Esophagus mucosa (tissue), 1 donor: ENCODE data around the gene ATP2A1. TPM values are rescaled to one million over a fixed set of nuclear protein-coding genes. Genes with fewer than 3 reads are reported as not detected.
"Not testable (repeated sequence)": the region's sequence is repeated elsewhere in the genome, so short reads cannot be mapped to it uniquely, and the experiment has no call there.

Experiments
- ATAC-seq: fragments of 200-7000 bp; cut with Tn5 transposase; one replicate; pipeline ENCODE4 v1.9.1; 2020
- total RNA-seq: library from RNA; stranded (reverse); gene quantifications from one replicate; pipeline ENCODE4 v1.2.4, GENCODE V29; 2023
- donor health status: DM: yes; HTN: yes; CAD: no.

ATP2A1 gene
- total RNA-seq, 1 donor from 2014 or later: 0.48 TPM

DNA sequence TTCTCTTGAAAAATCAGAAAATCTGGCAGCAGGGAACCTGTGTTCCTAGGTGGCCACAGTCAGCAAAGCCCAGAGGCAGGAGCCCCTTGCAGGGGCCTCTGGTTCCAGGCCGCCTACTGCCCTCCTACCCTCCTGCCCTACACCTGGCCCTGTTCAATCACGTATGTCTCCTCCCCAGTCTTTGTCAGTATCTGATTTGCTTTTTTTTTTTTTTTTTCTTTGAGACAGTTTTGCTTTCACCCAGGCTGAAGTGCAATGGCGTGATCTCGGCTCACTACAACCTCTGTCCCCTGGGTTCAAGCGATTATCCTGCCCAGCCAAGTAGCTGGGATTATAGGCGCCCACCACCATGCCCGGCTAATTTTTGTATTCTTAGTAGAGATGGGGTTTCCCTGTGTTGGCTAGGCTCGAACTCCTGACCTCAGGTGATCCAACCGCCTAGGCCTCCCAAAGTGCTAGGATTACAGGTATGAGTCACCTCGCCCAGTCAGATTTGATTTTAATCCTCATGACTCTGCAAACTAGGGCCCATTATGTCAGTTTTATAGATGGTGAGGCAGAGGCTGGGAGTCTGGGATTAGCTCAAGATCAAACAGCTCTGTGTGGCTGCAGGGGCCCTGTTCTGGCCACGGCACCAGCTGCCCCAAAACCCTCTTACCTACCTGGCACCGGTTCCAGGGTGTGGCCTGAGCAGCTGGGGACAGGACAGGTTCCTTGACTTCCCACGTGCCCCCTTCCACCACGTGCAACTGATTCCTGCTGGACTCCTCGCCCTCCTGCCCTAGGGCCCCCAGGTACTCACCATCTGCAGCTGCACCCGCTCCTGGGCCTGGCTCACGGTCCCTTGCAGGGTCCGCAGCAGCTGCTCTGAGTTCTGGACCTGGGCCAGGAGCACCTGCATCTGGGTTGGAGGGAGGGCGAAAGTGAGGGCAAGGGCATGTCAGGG, 32.1 kb downstream of the ATP2A1 start:
- ATAC-seq: peak; percentile 89

DNA sequence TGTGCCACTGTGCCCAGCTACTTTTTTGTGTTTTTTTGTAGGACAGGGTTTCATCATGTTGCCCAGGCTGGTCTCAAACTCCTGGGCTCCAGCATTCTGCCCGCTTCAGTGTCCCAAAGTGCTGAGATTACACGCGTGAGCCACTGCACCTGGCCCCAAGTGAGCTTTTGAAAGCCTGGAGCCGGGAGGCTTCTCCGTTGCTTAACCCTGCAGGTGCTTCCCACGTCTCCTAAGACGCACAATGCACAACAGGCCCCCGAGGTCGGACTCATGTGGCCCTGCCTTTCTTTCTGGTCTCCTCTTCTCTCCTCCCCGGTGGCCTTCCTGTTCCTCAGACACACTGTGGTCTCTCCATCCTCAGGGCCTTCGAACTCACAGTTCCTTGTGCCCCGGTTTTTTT, 34.3 kb downstream of the ATP2A1 start:
- ATAC-seq: no peak

DNA sequence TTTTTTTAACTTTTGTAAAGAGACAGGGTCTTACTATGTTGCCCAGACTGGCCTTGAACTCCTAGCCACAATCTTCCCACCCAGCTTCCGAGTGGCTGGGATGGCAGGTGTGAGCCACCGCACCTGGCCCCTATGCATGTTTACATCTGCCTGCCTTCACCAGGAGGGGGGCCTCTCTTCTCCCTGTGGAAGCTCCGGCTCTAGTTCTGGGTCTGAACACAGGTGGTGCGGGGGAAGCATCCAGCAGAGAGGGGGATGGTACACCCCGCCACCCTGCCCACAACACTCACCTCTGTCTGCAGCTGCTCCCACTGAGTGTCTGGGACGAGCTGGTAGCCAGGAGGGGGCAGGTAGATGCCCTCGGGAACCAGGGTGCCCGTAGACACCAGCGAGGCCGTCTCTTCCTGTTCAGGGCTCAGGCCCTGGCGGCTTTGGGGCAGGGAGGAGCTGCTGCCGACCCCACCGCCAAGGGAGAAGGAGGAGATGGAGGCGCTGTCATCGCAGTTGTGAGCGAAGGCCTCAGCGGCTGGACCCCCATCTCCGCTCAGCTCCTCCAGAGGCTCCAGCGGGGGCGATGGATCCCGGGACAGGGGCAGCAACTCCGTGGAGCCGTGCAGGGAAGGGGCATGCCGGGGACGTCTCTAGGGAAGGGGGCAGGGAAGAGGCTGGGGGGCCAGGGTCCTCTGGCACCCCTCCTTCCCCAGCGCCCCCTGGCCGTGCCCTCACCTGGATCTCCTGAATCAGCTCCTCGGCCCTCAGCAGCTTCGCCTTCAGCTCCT, 35.8 kb downstream of the ATP2A1 start:
- no peak for ATAC-seq

DNA sequence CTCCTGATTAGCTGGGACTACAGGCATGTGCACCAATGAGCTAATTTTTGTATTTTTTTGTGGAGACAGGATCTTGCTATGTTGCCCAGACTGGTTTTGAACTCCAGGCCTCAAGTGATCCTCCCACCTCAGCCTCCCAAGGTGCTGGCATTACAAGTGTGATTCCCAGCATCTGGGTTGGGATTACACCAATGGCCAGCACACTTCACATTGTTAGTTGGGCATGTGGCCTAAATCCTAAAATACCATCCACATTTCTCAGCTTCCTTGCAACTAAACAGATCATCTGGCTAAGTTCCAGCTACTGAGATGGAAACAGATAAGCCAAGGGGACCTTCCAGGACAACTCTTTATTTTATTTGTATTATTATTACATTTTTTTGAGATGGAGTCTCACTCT, 36.9 kb downstream of the ATP2A1 start:
- no peak for ATAC-seq

DNA sequence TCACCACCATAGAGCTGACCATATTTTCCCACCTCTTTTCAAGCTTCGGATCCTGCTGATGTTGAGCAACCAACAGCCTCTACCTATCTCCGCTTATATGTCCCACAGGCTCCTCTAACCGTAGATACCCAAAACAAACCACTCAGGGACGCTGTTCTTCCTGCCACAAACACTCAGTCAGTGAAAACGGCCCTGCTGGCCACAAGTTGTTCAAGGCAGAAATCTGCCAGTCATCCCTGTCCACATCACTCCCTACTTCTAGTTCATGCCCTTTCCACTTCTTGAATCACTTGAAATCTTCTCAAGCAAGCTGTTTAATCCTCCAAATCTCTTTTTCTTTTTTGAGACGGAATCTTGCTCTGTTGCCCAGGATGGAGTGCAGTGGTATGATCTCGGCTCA, 38.8 kb downstream of the ATP2A1 start:
- ATAC-seq: no peak

DNA sequence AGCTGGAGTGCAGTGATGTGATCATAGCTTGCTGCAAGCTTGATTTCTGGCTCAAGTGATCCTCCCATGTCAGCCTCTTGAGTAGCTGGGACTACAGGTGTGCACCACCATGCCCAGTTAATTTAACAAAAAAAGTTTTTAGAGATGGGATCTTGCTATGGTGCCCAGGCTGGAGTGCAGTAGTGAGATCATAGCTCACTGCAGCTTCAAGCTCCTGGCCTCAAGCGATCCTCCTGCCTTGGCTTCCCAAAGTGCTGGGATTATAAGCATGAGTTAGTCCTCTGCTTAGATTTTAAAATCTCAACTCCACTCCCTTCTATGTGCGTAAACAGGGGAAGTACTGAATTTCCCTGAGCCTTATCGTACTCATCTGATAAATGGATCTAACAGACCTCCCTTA, 40.4 kb downstream of the ATP2A1 start:
- ATAC-seq: no peak

DNA sequence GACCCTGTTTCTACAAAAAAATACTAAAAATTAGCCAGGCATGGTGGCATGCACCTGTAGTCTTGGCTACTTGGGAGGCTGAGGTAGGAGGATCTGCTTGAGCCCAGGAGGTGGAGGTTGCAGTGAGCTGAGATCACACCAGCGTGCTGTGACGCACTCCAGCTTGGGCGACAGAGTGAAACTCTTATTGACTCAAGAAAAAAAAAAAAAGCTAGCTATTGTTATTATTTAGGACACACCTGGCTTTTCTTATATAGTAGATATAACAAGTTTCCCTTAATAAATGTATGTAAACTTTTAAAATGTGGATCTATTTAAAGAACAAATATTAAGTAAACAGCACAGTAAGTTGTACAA, 44.9 kb downstream of the ATP2A1 start:
- no peak for ATAC-seq

DNA sequence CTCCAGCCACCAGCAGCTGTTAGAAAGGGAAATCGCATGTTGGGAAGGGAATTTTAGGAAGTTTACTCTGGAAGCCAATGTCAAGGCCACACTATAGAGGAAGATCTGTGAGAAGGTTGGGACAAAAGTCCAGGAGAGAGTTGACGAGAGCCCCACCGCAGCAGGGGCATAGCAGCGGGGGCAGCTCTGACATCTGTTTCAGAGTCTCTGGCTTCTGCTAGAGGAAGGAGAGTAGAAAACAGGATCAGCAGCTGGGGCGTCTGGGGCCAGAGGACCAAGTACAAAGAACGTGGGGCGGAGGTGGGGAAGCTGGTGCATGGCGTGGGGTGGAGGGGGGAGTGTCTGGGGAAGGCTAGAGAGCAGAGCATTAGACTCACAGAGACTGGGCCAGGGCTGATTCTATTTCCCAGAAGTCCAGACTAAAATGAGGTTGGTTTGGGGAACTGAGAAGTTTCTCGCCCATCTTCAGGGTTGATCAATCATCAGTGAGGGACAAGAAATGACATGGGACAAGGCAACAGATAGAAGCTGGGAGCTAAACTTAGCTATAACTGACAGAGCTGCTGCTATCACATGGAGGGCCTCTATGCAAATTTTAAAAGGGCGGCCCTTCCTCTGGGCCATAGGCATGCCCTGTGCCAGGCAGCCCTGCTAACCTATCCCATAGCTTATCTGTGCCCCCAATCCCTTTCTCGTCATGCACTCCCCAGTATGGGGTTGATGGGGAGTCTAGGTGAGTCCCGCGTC, 45.5 kb downstream of the ATP2A1 start:
- ATAC-seq: peak; percentile 31

DNA sequence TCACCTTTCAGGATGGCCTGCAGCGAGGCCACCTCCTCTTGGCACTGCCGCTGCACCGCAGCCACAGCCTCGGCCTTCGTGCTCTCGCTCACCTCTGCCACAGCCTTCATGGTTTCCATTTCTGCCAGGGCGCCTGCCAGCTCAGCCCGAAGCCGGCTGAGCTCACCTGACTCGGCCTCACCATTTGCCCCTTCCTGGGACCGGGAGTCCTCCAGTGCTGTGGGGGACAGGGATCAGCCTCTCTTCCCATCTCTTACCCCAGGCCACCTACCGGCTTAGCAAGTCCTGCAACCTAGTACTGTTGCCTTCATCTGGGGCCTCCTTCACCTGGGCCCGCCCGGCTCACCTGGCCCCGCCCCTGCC, 46.1 kb downstream of the ATP2A1 start:
- no peak for ATAC-seq

DNA sequence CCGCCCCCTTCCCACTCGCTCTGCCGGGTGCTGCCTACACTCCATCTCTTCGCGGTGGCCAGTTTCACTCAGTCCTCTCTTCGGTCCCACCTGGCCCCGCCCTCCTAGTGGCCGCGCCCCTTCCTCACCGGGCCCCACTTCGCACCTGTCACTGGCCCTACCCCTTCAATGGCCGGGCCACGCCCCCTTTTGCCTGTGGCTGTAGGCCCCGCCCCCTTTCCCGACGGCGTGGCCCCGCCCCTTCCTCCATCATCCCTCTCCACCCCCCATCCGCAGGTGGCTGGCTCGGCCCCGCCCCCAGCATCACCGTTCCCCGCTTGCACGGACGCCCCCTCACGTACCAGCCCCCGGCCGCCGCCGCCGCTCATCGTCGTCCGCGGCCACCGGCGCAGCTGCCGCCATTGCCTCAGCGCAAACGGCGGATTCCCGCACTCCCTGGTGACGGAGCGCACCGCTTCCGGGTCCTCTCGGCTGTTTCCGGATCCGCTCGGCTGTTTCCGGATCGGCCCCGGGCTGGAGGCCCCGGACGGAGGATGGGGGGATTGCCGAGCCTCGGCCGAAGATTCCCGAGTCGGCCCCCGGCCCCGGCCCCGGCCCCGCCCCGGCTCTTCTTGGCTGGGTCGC, 46.6 kb downstream of the ATP2A1 start, which contains the start of gene RABEP2:
Gene RABEP2, minus strand, starts transcription at position 477 of the 624 bp plus-strand sequence. Its CDS starts 75 bp downstream, at position 402.
- peak; percentile 97 for ATAC-seq

DNA sequence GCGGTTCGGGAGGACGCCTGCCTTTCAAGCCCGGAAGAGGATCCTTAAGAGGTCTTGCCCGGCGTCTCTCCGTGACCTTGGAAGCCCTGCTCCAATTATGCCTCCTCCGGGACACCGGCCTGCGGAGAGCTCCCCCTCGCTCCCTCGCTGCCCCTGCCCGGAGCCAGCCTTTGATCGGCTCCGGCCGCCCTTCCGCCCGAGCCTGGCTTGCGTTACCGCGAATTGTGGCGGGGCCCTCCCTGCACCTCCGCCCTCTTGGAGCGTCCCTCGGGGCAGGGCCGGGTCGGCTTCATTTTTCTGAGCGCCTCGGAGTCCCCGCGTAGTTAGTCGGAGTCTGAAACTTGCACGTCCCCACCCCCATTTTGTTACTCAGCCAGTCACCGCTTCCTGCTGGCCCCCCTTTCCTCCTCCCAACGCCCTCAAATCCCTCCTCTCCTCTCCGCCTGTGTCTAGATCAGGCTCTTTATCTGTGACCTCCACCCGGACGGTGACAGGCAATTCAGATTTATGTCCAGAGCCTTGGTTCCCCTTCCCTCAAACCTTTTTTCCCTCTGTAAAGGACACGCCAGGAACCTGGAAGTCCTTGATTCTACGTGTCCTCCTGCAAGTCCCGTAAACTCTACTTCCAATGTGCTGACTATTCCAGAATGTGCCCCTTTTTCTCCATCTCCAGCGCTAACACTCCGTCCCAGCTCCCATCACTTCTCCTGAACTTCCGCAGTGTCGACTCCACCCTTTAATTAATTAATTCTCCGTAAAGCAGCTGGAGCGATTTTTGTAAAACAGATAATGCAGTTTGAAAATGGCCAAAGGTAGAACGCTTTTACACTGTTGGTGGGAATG, 47.3 kb downstream of the ATP2A1 start:
- peak; percentile 38 for ATAC-seq

DNA sequence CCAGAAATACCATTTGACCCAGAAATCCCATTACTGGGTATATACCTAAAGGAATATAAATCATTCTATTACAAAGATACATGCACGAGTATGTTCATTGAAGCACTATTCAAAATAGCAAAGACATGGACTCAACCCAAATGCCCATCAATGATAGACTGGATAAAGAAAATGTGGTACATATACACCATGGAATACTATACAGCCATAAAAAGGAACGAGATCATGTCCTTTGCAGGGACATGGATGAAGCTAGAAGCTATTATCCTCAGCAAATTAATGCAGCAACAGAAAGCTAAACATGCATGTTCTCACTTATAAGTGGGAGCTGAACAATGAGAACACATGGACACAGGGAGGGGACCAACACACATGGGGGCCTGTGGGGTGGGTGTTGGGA, 48.0 kb downstream of the ATP2A1 start:
- ATAC-seq: not testable (repeated sequence)

DNA sequence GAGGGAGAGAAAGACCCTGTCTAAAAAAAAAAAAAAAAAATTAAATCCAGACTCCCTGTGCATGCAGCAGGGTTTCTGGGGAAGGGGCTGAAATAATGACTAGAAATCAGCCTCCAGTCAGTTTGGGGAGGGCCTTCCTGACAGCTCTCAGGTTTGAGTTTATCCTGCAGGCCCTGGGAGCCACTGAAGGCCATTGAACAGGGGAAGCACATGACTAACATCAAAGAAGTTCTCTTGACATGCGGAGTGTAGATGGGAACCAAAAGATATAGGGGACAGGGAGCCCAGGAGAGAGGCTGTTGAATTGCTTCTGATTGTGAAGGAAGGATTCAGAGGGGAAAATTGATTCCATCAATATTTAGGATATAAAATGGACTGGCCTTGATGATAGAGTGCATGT, 49.5 kb downstream of the ATP2A1 start:
- ATAC-seq: no peak

DNA sequence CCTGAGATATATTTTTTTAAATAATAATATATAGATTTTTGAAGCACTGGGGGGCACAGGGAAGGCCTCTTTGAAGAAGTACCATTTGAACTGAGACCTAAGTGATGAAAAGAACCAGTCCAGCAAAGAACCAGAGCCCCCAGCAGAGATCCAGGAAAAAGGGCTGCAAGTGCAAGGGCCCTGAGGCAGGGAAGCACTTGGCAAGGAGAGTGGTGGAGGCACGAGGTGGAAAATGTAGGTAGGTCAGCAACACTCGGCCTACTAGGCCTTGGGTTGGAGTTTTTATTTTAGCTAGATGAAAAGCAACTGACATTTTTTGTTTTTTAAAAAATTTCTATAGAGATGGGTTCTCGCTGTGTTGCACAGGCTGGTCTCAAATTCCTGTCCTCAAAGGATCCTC, 51.9 kb downstream of the ATP2A1 start:
- no peak for ATAC-seq

DNA sequence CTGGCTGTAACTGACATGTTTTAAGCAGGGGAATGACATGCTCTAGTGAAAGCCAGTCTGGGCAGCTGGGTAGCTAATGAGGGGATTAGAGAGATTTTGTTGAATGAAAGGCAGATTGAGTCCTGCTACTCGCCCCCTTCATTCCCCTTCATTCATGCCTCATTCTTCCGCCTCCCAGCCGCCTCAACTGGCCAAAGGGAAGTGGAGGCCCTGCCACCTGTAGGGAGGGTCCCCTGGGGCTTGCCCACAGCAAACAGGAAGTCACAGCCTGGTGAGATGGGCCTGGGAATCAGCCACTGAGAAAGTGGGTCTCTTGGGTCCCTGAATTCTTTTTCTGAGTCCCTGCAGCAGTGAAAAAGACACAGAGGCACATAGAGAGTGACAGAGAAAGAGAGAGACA, 52.4 kb downstream of the ATP2A1 start:
- ATAC-seq: no peak

DNA sequence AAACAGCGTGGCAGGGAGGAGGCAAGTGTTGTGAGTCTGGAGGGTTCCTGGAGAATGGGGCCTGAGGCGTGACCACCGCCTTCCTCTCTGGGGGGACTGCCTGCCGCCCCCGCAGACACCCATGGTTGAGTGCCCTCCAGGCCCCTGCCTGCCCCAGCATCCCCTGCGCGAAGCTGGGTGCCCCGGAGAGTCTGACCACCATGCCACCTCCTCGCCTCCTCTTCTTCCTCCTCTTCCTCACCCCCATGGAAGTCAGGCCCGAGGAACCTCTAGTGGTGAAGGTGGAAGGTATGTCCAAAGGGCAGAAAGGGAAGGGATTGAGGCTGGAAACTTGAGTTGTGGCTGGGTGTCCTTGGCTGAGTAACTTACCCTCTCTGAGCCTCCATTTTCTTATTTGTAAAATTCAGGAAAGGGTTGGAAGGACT, 53.5 kb downstream of the ATP2A1 start, which contains the start of gene CD19:
Gene CD19, plus strand, starts transcription at position 171 of the 425 bp plus-strand sequence. Its CDS starts 30 bp downstream, at position 201.
- no peak for ATAC-seq

DNA sequence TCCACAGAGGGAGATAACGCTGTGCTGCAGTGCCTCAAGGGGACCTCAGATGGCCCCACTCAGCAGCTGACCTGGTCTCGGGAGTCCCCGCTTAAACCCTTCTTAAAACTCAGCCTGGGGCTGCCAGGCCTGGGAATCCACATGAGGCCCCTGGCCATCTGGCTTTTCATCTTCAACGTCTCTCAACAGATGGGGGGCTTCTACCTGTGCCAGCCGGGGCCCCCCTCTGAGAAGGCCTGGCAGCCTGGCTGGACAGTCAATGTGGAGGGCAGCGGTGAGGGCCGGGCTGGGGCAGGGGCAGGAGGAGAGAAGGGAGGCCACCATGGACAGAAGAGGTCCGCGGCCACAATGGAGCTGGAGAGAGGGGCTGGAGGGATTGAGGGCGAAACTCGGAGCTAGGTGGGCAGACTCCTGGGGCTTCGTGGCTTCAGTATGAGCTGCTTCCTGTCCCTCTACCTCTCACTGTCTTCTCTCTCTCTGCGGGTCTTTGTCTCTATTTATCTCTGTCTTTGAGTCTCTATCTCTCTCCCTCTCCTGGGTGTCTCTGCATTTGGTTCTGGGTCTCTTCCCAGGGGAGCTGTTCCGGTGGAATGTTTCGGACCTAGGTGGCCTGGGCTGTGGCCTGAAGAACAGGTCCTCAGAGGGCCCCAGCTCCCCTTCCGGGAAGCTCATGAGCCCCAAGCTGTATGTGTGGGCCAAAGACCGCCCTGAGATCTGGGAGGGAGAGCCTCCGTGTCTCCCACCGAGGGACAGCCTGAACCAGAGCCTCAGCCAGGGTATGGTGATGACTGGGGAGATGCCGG, 54.3 kb downstream of the ATP2A1 start:
- no peak for ATAC-seq

DNA sequence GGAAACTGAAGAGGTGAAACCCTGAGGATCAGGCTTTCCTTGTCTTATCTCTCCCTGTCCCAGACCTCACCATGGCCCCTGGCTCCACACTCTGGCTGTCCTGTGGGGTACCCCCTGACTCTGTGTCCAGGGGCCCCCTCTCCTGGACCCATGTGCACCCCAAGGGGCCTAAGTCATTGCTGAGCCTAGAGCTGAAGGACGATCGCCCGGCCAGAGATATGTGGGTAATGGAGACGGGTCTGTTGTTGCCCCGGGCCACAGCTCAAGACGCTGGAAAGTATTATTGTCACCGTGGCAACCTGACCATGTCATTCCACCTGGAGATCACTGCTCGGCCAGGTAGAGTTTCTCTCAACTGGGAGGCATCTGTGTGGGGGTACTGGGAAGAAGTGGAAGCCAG, 54.9 kb downstream of the ATP2A1 start:
- ATAC-seq: no peak

DNA sequence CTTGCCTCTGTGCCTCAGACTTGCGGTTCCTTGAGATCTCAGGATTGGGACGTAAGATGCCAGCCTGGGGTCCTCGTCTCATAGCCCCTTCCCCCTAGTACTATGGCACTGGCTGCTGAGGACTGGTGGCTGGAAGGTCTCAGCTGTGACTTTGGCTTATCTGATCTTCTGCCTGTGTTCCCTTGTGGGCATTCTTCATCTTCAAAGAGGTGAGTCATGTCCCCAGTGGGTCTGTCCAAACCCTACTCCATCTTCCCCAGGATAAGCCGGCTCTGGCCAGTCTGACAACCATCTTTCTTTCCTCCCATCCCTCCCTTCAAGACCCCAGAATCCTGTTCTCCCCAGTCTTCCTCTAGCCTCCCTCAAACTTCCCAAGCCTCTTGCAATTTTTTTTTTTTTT, 57.1 kb downstream of the ATP2A1 start:
- ATAC-seq: no peak
